Activated naive CD4-positive, alpha-beta T cell treated with anti-CD3 and anti-CD28 coated beads, Interleukin-2, amount 50 U/mL, for 24 hours (primary cell): ENCODE data around the gene MYCN.

Experiments used
- H3K27ac Mint-ChIP-seq: one replicate; pipeline ENCODE4 v1.8.0; 2021; ENCODE audit warnings: mild to moderate bottlenecking, mixed read lengths
- H3K27me3 Mint-ChIP-seq: one replicate; pipeline ENCODE4 v1.8.0; 2021; ENCODE audit warnings: mixed read lengths
- H3K36me3 Mint-ChIP-seq: one replicate; pipeline ENCODE4 v1.8.0; 2021; ENCODE audit warnings: mixed read lengths
- H3K4me1 Mint-ChIP-seq: one replicate; pipeline ENCODE4 v1.8.0; 2021; ENCODE audit warnings: mixed read lengths
- H3K4me3 Mint-ChIP-seq: one replicate; pipeline ENCODE4 v1.8.0; 2021; ENCODE audit warnings: mild to moderate bottlenecking, mixed read lengths
- H3K9me3 Mint-ChIP-seq: one replicate; pipeline ENCODE4 v1.8.0; 2021; ENCODE audit warnings: mixed read lengths

The MYCN gene

GRCh38 chr2:15939854-15940660 lies at the start of gene MYCN:
Gene MYCN (plus strand): TSS chr2:15940550. CDS start chr2:15942065, 1,515 bp downstream.
- H3K27ac Mint-ChIP-seq: no peak within 1 kb of the TSS
- no peaks in the 10 kb centered on the region for H3K9me3 Mint-ChIP-seq
- H3K4me1 Mint-ChIP-seq: peaks cover 33% of the 10 kb centered on the region
- H3K36me3 Mint-ChIP-seq: no peaks in the 10 kb centered on the region
- peak within 1 kb of the TSS; percentile 78 for H3K4me3 Mint-ChIP-seq
- peaks cover 42% of the 10 kb centered on the region for H3K27me3 Mint-ChIP-seq

GRCh38 chr2:15890936-15891905 lies 49.1 kb upstream of the MYCN start:
- Mint-ChIP-seq H3K27ac (no peak overlapping the region), H3K9me3 (no peaks in the 10 kb centered on the region), H3K36me3 (no peaks in the 10 kb centered on the region), H3K4me3 (no peak overlapping the region), H3K27me3 (peaks cover 7% of the 10 kb centered on the region), H3K4me1 (no peaks in the 10 kb centered on the region)

- H3K4me3 Mint-ChIP-seq: no peak overlapping the region
- H3K4me1 Mint-ChIP-seq: no peaks in the 10 kb centered on the region
- no peak overlapping the region for H3K27ac Mint-ChIP-seq
- peaks cover 7% of the 10 kb centered on the region for H3K27me3 Mint-ChIP-seq
- H3K36me3 Mint-ChIP-seq: no peaks in the 10 kb centered on the region
- H3K9me3 Mint-ChIP-seq: no peaks in the 10 kb centered on the region
Measured at GRCh38 chr2:15892151-15892880, 48.0 kb upstream of the MYCN start.

- Mint-ChIP-seq H3K36me3 (no peaks in the 10 kb centered on the region), H3K4me1 (no peaks in the 10 kb centered on the region), H3K9me3 (no peaks in the 10 kb centered on the region), H3K27me3 (peaks cover 7% of the 10 kb centered on the region), H3K27ac (no peak overlapping the region), H3K4me3 (no peak overlapping the region)
Measured at GRCh38 chr2:15893085-15893484, 47.3 kb upstream of the MYCN start.

- no peaks in the 10 kb centered on the region for H3K36me3 Mint-ChIP-seq
- no peak overlapping the region for H3K4me3 Mint-ChIP-seq
- no peaks in the 10 kb centered on the region for H3K4me1 Mint-ChIP-seq
- peaks cover 7% of the 10 kb centered on the region for H3K27me3 Mint-ChIP-seq
- no peaks in the 10 kb centered on the region for H3K9me3 Mint-ChIP-seq
- H3K27ac Mint-ChIP-seq: no peak overlapping the region
Measured at GRCh38 chr2:15893689-15894480, 46.5 kb upstream of the MYCN start.

- no peaks in the 10 kb centered on the region for H3K36me3 Mint-ChIP-seq
- no peaks in the 10 kb centered on the region for H3K9me3 Mint-ChIP-seq
- H3K27me3 Mint-ChIP-seq: peaks cover 7% of the 10 kb centered on the region
- H3K4me1 Mint-ChIP-seq: no peaks in the 10 kb centered on the region
- no peak overlapping the region for H3K4me3 Mint-ChIP-seq
- H3K27ac Mint-ChIP-seq: no peak overlapping the region
Measured at GRCh38 chr2:15894481-15895144, 45.7 kb upstream of the MYCN start.

GRCh38 chr2:15895615-15896469 lies 44.5 kb upstream of the MYCN start:
- no peaks in the 10 kb centered on the region for H3K9me3 Mint-ChIP-seq
- no peaks in the 10 kb centered on the region for H3K4me1 Mint-ChIP-seq
- H3K27me3 Mint-ChIP-seq: peaks cover 5% of the 10 kb centered on the region
- no peaks in the 10 kb centered on the region for H3K36me3 Mint-ChIP-seq
- no peak overlapping the region for H3K4me3 Mint-ChIP-seq
- no peak overlapping the region for H3K27ac Mint-ChIP-seq

- no peak overlapping the region for H3K4me3 Mint-ChIP-seq
- no peak overlapping the region for H3K27ac Mint-ChIP-seq
- H3K27me3 Mint-ChIP-seq: peaks cover 5% of the 10 kb centered on the region
- H3K9me3 Mint-ChIP-seq: peaks cover 5% of the 10 kb centered on the region
- H3K4me1 Mint-ChIP-seq: no peaks in the 10 kb centered on the region
- no peaks in the 10 kb centered on the region for H3K36me3 Mint-ChIP-seq
Measured at GRCh38 chr2:15896859-15897258, 43.5 kb upstream of the MYCN start.

- Mint-ChIP-seq H3K9me3 (peaks cover 5% of the 10 kb centered on the region), H3K27ac (no peak overlapping the region), H3K4me3 (no peak overlapping the region), H3K4me1 (no peaks in the 10 kb centered on the region), H3K27me3 (peaks cover 5% of the 10 kb centered on the region), H3K36me3 (no peaks in the 10 kb centered on the region)
Measured at GRCh38 chr2:15897431-15898098, 42.8 kb upstream of the MYCN start.

- H3K27me3 Mint-ChIP-seq: peaks cover 4% of the 10 kb centered on the region
- H3K4me3 Mint-ChIP-seq: no peak overlapping the region
- H3K27ac Mint-ChIP-seq: no peak overlapping the region
- H3K4me1 Mint-ChIP-seq: no peaks in the 10 kb centered on the region
- H3K36me3 Mint-ChIP-seq: no peaks in the 10 kb centered on the region
- H3K9me3 Mint-ChIP-seq: peaks cover 5% of the 10 kb centered on the region
Measured at GRCh38 chr2:15899327-15899612, 41.1 kb upstream of the MYCN start.

GRCh38 chr2:15899751-15900493 lies 40.4 kb upstream of the MYCN start:
- Mint-ChIP-seq H3K9me3 (peaks cover 5% of the 10 kb centered on the region), H3K36me3 (no peaks in the 10 kb centered on the region), H3K27me3 (no peaks in the 10 kb centered on the region), H3K4me3 (no peak overlapping the region), H3K4me1 (no peaks in the 10 kb centered on the region), H3K27ac (no peak overlapping the region)

- Mint-ChIP-seq H3K36me3 (no peaks in the 10 kb centered on the region), H3K27me3 (peaks cover 9% of the 10 kb centered on the region), H3K27ac (peak overlapping the region; percentile 4), H3K9me3 (peaks cover 5% of the 10 kb centered on the region), H3K4me1 (no peaks in the 10 kb centered on the region), H3K4me3 (no peak overlapping the region)
Measured at GRCh38 chr2:15901095-15901807, 39.1 kb upstream of the MYCN start.
